HG03558 (cell line): ENCODE measurements around the gene CCDC142.
"Not testable (repeated sequence)": the region's sequence is repeated elsewhere in the genome, so short reads cannot be mapped to it uniquely, and the experiment has no call there.

Experiments used
- ATAC-seq: cut with Tn5 transposase; IDR thresholded peaks from one replicate; pipeline ENCODE4 v1.9.1; 2021; ENCODE audit warnings: moderate number of reproducible peaks; ENCODE audit not compliant: unreplicated experiment; ENCODE audit errors: extremely low read depth

Gene CCDC142

GRCh38 chr2:74500578-74500946, 17.8 kb upstream of the CCDC142 start:
- ATAC-seq, result no peak

- no peak for ATAC-seq
Observed at GRCh38 chr2:74499940-74500577, 17.3 kb upstream of the CCDC142 start.

GRCh38 chr2:74499267-74499939, 16.6 kb upstream of the CCDC142 start, which contains the start of gene LBX2:
LBX2 (minus strand) TSS chr2:74499603; CDS start chr2:74499537, 66 bp downstream.
- ATAC-seq, result no peak

GRCh38 chr2:74498500-74499266, 15.9 kb upstream of the CCDC142 start:
- no peak for ATAC-seq

- ATAC-seq, result no peak
Observed at GRCh38 chr2:74497777-74498499, 15.1 kb upstream of the CCDC142 start.

GRCh38 chr2:74496997-74497776, 14.4 kb upstream of the CCDC142 start:
- no peak for ATAC-seq

- ATAC-seq, result no peak
Observed at GRCh38 chr2:74495440-74495839, 12.6 kb upstream of the CCDC142 start.

GRCh38 chr2:74493546-74493945, 10.7 kb upstream of the CCDC142 start:
- no peak for ATAC-seq

GRCh38 chr2:74491648-74492544, 9.1 kb upstream of the CCDC142 start:
- no peak for ATAC-seq

GRCh38 chr2:74489906-74490305, 7.1 kb upstream of the CCDC142 start:
- no peak for ATAC-seq

- ATAC-seq, result no peak
Observed at GRCh38 chr2:74488643-74489481, 6.1 kb upstream of the CCDC142 start.

GRCh38 chr2:74486141-74486540, 3.3 kb upstream of the CCDC142 start:
- ATAC-seq, result no peak

GRCh38 chr2:74483675-74484164, 922 bp upstream of the CCDC142 start:
- ATAC-seq, result not testable (repeated sequence)

- ATAC-seq, result peak; percentile 23
Observed at GRCh38 chr2:74481961-74482800, 617 bp downstream of the CCDC142 start.

- ATAC-seq, result no peak
Observed at GRCh38 chr2:74481431-74481830, 1.4 kb downstream of the CCDC142 start.

- ATAC-seq, result no peak
Observed at GRCh38 chr2:74474899-74475298, 7.9 kb downstream of the CCDC142 start.

- ATAC-seq, result no peak
Observed at GRCh38 chr2:74474481-74474880, 8.3 kb downstream of the CCDC142 start.
